Measurements from ENCODE around the gene TECTB.
"Not testable (repeated sequence)": the region's sequence is repeated elsewhere in the genome, so short reads cannot be mapped to it uniquely, and the experiment has no call there.

TECTB gene

DNA sequence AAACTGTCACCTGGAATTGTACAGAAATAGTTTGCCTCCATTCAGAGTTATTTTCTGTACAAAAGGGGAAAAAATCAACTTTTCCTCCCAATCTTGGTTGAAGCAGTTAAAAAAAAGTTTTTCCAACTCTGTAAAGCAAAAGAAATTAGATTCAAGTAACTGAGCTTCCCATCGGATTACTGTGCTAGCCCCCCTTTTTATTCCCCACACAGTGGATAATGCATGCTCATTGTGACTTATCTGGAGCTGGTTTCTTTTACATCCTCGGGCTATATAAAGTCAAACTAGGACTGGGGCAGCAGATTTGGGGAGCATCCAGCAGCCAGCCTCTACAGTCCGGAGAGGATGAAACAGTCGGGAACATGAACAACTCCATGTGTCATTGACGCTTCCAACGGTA lies at the start of gene TECTB:
Gene TECTB (plus strand): TSS at position 301 of the 400 bp plus-strand sequence. CDS start 335 bp downstream, outside the sequence.
- in situ Hi-C loops (cut with MboI; ENCODE audit: low sequenced_read_pairs): no loop called here

DNA sequence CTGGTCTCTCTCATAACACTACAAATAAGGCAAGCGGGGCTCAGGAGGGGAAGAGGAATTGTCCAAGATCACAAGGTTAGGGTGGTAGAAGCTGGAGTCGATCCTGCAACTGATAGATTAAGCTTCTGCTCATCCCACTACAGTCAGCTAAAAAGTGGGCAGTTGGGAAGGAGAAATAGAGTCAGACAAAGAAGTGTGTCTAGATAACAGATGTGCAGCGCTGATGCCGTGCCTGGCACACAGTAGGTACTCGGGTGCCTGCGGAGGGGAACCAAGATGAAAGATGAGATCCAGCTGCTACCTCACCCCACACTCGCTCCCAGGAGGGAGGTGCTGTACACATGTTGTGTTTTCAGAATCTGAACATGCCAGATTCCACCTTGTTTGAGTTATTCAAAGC lies 48.1 kb upstream of the TECTB start:
- in situ Hi-C loops (cut with MboI; ENCODE audit: low sequenced_read_pairs): no loop called here

DNA sequence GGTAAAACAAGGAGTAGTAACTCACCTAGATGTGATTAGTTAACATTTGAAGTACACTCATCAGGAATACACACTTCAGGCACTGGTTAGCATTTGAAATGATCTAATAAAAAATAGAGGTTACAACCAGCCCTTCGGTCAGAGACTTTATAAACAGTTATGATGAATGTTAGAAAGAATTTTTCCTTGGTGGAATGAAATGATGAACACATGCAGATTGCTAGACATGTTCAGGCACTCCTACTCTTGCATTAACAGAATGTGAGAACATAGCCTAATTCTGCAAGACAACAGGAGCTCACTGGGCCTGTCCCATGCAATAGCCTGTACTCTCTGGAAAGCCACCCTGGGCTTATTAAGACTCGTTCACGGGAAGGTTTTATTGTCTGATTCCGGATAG lies 47.3 kb upstream of the TECTB start:
- in situ Hi-C loops (cut with MboI; ENCODE audit: low sequenced_read_pairs): no loop called here

DNA sequence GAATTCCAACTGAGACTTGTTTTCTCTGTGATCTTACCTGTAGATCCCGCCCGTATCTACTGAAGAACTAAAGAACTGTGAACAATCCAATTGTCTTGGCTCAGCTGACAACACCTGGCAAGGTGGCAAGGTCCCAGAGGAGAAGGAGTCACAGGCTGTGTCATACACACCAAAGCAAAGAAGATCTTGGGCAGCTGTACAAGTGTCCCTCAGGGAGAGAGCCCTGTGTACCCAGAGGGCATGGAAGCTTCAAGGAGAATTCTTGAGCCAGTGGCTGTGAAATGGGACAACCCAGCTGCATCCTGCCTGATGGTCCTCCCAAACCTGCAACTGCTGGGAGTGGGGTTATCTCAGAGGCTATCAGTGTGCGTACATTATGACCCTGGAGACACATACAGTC lies 46.7 kb upstream of the TECTB start:
- in situ Hi-C loops (cut with MboI; ENCODE audit: low sequenced_read_pairs): no loop called here

DNA sequence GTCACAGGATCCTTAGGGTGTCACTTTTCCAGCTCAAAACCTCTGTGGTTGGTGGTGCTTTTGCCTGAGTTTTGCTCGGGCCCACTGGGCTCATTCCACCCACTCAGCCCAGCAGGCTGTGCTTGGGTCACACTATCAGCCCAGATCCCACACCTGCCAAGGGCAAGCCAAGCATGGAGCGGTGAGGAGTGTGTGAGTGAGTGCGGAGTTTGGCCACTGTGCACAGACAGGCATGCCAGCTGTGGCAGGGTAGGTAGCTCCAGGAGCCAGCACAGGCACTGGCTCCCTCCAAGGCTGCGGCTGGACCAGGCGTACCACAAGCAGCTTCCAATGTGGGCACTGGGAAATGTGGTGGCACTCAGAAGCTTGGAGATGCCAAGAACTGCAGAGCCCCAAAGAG lies 43.9 kb upstream of the TECTB start:
- in situ Hi-C loops (cut with MboI; ENCODE audit: low sequenced_read_pairs): no loop called here

DNA sequence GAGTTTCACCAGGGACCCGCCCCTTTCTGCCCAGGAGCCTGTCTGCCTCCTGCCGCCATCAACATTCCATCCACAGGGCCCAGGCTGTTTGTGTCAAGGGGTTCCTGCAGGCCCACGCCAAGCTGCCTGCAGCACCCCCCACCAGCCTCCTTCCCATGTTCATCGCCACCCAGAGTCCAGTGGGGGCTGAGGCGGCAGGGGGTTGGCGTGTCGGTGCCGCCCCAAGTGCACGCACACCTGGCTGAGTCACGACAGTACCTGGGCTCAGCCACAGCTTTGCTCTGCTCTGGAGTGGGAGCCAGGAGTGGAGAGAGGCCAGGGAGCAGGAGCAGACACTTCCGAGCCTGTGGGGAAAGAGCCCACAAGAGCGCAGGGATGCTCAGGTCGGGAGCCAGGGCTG lies 42.8 kb upstream of the TECTB start:
- in situ Hi-C loops (cut with MboI; ENCODE audit: low sequenced_read_pairs): no loop called here

DNA sequence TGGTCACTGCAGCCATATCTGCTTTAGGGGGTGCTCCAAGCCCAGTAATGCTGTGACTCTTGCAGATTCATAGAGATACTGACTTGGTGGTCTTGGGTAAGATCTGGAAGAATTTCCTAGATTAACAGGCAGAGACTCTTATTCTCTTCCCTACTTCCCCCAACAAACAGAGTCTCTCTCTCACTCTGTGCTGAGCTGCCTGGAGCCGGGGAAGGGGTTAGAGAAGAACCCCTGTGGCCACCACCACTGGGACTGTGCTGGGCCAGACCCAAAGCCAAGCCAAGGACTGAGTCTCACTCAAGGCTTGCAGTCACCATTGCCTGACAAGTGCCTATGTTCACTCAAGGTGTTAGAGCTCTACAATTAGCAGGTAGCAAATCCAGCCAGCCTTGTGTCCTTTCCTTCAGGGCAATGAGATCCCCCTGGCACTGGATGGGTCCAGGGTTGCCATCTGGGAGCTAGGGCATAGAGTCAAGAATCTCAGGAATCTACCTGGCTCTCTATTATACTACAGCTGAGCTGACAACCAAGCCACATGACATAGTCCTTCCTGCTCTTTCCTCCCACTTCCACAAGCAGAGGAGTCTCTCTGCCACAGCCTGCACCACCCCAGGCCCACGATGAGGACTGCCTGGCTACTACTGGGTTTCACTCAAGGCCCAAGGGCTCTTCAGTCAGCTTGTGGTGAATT lies 41.4 kb upstream of the TECTB start:
- in situ Hi-C loops (cut with MboI; ENCODE audit: low sequenced_read_pairs): no loop called here

DNA sequence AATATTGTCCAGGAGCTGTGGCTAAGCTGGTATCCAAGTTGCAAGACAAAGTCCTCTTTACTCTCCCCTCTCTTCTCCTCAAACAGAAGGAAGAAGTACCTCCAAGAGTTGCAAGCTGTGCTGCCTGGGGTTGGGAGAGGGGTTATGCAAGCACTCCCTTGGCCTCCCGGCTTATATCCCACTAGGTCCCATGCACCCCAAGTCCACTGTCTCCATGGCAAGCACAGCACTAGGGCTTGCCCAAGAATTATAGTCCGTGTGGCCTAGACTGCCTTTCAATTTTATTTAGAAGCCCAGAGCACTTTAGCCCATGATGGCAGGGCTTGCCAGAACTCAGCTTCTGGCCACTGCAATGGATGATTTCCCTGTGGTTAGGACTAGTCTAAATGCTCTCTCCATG lies 40.4 kb upstream of the TECTB start:
- in situ Hi-C loops (cut with MboI; ENCODE audit: low sequenced_read_pairs): no loop called here

DNA sequence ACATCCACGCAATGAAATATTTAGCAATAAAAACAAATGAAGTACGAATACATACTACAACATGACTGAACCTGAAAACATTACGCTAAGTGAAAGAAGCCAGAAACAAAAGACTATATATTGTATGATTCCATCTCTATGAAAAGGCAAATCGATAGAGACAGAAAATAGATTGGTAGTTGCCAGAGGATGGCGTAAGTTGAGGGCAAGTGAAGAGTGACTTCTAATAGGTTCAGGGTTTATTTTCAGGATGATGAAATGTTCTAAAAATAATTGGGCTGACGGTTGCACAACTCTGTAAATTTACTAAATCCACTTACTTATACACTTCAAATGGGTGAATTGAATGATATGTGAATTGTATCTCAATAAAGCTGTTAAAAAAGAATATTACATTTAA lies 39.5 kb upstream of the TECTB start:
- in situ Hi-C loops (cut with MboI; ENCODE audit: low sequenced_read_pairs): no loop called here

DNA sequence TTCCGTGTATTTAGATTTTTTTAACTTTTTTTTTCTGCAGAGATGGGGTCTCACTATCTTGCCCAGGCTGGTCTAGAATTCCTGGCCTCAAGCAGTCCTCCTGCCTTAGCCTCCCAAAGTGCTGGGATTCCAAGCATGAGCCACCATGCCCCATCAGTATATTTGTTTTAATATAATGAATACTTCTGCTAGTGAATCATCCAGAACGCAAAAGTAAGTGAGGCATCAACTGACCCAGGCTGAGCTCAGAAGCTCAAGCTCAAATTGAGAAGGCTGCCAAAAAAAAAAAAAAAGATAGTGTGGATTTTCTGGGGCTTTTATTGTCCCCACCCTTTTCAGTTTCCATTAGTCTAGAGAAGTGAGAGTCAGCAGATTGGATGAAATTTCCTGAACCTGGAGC lies 39.0 kb upstream of the TECTB start:
- in situ Hi-C loops (cut with MboI; ENCODE audit: low sequenced_read_pairs): no loop called here

DNA sequence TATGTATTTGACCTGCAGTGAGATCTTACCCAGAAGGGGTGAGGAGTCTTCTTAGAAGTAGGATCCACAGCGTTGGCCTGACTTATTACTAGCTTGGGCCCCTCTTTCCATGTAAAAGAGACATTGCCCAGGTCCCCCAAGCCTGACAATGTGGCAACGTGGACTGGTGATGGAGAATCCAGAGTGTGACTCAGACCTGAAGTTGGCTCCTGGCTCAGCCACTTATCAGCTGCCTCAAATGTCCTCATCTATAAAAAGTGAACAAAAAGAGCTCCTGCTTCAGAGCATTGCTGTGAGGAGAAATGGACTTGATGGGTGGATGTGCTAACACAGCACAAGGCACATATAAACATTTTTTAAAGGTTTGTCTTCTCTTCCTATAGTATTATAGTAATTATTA lies 35.4 kb upstream of the TECTB start:
- in situ Hi-C loops (cut with MboI; ENCODE audit: low sequenced_read_pairs): no loop called here

DNA sequence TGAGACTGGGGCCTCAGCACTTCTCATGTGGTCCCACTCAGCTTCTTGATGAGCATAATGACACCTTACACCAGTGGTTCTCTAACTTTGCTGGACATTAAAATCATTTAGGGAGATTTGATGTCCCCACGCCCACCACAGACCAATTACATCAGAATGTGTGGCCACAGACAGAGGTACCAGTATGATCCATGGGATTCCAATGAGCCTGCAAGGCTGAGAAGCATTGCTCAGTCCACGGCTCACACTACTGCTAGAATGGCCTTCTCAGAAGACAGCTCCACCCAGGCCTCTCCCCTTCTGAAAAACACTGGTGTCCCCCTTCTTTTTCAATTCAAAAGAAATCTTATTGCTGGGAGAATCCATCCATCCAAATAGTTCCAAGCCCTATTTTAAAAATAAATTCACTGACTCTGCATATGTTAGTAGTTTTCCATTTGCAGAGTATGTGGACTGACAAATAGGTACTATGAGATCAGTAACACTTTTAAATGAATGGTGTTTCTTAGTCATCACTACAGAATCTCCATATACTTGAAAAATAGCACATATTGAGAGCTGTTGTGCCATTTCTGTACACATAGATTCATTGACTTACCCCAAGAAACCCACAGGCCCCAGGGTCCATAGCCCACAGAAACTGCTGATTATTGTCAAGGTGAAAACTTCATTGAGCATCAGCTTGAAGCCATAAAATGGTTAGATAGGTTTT lies 34.5 kb upstream of the TECTB start:
- in situ Hi-C loops (cut with MboI; ENCODE audit: low sequenced_read_pairs): no loop called here

DNA sequence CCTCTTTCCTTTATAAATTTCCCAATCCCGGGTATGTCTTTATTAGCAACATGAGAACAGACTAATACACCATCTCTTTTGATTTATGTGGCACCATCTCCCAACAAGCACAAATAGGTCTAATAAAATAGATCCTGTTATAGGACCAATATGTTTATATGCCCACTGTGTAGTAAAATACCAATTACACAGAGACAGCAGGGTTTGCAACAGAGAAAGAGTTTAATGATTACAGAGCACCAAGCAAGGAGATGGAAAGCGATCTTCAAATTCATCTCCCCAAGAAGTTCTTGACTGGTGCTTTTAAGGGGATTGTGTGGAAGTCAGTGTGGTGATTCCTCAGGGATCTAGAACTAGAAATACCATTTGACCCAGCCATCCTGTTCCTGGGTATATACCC lies 33.5 kb upstream of the TECTB start:
- in situ Hi-C loops (cut with MboI; ENCODE audit: low sequenced_read_pairs): no loop called here

DNA sequence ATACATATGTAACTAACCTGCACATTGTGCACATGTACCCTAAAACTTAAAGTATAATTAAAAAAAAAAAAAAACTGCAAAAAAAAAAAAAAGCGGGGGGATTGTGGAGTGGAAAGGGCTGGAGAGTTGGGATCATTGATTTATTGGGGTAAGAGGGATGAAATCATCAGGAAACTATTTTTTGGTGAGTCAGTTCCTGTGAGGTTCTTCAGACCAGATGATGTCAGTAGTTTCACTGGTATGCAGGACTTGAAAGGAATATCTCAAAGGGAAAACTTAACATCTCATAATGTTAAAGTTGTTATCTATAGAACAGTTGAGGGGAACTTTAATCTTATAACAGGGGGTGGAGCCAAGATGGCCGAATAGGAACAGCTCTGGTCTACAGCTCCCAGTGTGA lies 32.6 kb upstream of the TECTB start:
- in situ Hi-C loops (cut with MboI; ENCODE audit: low sequenced_read_pairs): no loop called here

DNA sequence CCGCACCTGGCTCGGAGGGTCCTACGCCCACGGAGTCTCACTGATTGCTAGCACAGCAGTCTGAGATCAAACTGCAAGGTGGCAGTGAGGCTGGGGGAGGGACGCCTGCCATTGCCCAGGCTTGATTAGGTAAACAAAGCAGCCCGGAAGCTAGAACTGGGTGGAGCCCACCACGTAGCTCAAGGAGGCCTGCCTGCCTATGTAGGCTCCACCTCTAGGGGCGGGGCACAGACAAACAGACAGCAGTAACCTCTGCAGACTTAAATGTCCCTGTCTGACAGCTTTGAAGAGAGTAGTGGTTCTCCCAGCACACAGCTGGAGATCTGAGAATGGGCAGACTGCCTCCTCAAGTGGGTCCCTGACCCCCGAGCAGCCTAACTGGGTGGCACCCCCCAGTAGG lies 32.0 kb upstream of the TECTB start:
- in situ Hi-C loops (cut with MboI; ENCODE audit: low sequenced_read_pairs): not testable (repeated sequence)

DNA sequence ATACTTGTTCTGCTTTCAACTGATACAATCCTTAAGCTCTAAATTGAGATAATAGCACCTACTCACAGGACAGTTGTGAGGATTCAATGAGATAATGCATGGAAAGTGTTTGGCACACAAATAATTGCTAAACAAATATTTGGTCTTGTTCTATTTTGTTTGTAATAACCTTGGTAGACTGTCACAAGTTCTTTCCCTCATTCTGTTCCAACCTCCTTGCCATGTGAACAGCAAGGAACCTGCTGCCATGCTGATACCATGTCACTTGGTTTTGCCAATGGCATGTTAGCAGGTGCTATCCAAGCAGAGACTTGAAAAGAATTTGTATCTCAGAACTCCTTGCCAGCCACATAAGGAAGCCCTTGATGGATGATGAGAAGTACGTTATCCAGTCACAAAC lies 24.8 kb upstream of the TECTB start:
- in situ Hi-C loops (cut with MboI; ENCODE audit: low sequenced_read_pairs): no loop called here

DNA sequence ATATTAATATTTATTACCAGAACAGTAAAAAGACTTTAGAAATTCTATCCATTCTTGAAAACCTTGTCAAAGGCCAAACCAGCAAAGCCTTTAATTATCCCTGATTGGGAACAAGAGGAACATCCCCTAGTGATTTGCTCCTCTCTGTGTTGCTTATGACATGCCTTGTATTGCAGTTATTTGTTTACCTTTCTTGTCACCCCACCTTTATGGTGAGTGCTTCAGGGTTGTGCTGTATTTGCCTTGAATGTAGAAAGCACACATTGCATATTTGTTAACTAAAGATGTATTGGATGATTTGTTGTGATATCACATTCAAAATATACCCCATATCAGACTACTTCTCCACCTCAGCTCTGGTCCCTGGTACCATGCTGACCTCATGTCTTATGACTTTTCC lies 23.5 kb upstream of the TECTB start:
- in situ Hi-C loops (cut with MboI; ENCODE audit: low sequenced_read_pairs): no loop called here

DNA sequence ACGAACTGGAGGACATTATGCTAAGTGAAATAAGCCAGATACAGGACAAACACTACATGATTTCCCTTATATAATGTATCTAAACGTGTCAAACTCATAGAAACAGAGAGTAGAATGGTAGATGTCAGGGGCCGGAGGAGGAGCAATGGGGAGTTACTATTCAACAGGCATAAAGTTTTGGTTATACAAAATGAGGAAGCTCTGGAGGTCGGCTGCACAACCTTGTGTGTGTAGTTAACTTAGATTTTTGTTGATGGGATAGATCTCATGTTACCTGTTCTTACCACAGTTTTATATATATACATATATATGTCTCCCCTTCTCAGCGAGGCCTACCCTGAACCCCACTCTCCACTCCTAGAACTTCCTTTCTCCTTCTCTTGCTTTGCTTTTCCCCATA lies 22.4 kb upstream of the TECTB start:
- in situ Hi-C loops (cut with MboI; ENCODE audit: low sequenced_read_pairs): no loop called here

DNA sequence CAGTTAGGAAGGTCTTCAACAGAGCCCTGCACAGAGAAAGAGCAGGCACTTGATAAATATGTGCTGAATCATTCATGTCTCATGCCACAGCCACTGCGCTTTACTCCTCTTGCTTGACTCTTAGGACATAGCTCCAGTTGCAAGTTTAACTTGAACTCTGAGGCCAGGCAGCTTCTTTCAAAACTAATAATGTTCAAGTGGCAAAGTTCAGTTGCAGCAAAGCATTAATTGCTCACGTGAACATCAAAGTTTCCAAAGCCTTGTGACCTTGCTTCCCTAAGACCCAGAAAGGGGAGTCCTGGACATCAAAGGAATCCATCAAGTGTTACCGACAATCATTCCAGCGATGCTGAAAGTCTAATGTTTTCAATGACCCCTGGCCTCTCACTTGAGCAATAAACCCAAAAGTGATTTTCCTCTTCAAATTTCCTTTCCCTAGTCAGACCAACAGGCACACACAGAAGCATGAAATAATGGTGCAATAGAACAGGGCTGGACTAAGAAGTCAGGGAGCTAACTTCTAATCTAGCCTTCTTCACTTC lies 21.8 kb upstream of the TECTB start:
- in situ Hi-C loops (cut with MboI; ENCODE audit: low sequenced_read_pairs): no loop called here

DNA sequence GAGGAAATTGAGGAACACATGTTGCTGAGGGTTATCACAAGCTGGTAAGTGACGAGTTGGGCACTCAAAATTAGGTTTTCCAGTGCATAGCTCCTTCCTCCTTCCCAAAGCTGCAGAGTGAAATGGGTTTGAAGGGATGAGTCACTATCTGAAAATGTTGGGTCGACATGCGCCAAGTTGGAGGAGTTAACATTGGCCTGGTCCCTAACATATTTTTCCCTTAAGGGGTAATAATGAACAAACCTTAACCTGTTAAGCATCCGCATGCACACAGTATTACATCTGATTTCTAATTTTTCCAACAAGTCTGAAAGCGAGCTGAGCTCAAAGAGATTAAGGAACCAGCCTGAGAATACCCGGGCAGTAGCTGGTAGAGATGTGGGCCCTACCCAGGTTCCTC lies 20.7 kb upstream of the TECTB start:
- in situ Hi-C loops (cut with MboI; ENCODE audit: low sequenced_read_pairs): no loop called here

DNA sequence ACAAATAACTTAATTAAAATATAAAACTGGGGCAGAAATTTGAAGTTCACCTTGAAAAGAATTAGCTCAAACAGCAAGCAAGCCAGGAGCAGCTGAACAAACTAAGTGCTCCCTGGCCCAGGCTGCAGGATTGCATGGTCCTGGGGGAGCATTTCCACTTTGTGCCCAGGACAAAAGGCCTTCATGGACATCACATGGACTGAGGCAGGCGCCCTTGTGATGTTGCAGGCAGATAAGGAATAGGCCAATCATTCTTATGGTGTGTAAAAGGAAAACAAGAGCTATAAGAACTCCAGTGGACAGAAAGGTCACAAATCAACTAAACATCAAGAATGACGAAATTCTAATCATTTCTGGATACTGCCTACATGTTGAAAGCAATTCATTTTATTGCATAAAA lies 17.5 kb upstream of the TECTB start:
- in situ Hi-C loops (cut with MboI; ENCODE audit: low sequenced_read_pairs): no loop called here

DNA sequence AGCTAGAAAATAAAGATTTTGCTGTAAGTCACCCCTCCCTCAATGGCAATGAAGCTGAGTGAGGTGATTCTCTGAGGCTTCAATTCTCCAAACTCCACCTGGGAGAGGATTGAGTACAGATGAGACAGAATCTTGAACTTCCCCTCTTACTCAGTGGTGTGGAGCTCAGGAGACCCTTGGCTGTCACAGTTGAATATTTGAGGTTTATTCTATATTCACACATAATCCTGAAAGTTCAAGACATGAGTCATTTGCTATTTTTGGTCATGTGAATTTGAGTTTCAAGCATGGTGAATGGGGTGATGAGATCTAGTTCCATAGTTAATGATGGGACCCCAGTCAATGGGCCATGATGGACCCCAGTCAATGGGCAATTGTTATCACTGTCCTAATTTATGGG lies 13.9 kb upstream of the TECTB start:
- in situ Hi-C loops (cut with MboI; ENCODE audit: low sequenced_read_pairs): no loop called here

DNA sequence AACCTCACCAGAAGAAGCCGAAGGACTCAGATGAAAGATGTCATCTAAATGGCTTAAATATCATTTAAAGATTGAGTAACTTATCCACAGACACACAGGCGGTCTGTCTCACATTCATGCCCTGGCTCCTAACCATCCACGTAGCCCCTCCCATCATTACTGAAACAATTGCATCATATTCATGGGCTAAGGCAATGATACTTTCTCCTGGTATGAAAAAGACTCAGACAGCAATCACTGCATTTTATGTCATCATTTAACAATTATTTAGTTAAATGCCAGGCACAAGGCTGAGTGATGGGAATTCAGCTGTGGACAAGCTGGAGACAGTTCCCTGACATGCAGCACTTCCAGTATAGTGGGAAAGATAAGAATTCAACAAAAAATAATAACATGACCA lies 11.2 kb upstream of the TECTB start:
- in situ Hi-C loops (cut with MboI; ENCODE audit: low sequenced_read_pairs): no loop called here
